HG02763 (cell line): Measurements from ENCODE around the gene DNAJB13.

ENCODE experiments used
- ATAC-seq: cut with Tn5 transposase; IDR thresholded peaks from one replicate; pipeline ENCODE4 v1.9.1; 2021; ENCODE audit warnings: mild to moderate bottlenecking, moderate library complexity; ENCODE audit not compliant: unreplicated experiment

The DNAJB13 gene

DNA sequence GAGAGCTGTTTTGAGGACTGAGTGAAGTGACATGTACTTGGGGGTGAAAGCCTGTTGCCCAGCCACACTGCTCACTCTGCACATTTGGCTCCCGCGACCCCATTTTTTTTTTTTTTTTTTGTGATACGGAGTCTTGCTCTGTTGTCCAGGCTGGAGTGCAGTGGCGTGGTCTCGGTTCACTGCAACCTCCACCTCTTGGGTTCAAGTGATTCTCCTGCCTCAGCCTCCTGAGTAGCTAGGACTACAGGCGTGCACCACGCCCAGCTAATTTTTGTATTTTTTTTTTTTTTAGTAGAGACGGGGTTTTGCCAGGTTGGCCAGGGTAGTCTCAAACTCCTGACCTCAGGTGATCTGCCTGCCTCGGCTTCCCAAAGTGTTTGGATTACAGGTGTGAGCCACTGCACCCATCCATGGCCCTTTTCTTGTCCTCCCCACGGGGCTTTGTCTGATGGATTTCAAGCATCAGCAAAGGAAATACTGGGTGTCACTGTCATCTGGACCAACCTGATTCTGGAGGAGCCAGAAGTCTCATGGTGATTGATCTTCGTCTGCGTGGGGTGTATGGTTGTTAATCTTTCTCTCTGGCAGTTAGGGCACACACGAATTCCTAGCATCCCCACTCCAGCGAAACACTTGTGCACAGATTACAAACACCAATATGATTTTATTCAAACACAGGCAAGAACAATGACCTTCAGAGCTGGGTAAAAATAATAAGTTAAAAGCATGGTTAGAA, 61.4 kb downstream of the DNAJB13 start:
- no peak for ATAC-seq

DNA sequence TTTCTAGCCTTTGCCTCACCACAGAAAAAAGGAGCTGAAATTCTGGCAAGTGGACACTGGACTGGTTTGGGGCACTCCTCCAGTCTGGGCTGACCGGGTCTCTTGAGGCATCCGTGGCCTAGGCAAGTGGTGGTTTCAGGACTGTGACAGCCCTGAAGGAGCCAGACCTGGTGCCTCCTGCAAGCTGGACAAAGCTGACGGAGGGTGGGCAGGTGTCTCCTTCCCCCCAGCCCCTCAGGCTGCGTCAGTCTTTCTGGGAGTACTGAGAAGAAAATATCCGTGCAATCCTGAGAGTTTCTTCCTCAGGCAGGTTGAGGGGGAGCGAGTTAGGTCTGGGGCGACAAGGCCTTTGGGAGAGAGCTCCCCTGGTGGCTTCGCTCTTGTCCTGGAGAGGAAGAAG, 62.3 kb downstream of the DNAJB13 start:
- ATAC-seq = no peak

DNA sequence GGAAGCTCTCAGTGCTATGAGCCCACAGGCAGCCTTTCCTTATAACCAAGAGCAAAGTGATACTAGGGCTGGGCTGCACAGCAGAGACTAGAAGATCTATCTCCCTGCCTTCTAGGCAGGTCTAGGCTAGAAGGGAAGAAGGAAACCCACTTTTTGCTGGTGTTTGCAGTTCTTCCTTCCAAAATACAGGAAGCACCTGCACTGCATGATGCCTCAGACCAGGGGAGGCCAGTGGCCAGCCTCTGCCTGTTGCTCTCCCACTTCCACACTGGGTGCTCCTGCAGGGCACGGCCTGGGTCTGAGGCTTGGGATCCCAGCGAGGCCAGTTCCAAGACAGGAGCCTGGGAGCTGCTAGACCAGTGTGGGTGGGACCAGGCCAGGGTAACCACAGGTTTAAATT, 64.1 kb downstream of the DNAJB13 start:
- no peak for ATAC-seq

DNA sequence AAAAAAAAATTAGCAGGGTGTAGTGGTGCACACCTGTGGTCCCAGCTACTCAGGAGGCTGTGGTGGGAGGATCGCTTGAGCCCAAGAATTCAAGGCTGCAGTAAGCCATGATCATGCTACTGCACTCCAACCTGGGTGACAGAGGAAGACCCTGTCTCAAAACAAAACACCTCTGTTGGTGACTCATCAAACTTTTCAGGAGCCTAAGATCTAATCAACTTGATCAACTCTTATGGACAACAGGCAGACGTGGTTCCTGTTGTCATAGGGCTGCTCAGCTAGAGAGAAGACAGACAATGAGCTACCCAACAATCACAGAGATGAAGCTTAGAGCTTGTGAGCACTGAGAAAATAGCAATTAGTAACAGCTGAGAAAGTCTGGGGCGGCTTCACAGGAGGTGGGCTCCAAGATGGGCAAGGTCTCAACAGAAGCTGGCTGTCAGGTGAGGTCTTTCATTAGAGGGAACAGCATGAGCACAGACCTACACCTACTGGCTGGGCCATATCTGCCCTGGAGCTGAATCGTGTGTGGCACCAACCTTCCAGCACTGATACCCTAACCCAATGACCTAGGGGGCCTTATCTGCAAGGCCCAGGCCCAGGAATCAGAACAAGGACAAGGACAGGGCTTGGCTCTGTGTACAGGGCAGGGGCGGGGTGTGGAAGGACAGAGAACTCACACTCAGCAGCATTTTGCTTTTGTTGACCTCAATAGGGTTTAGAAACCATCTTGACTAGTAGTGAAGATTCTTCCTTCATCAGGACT, 65.3 kb downstream of the DNAJB13 start:
- ATAC-seq = no peak

DNA sequence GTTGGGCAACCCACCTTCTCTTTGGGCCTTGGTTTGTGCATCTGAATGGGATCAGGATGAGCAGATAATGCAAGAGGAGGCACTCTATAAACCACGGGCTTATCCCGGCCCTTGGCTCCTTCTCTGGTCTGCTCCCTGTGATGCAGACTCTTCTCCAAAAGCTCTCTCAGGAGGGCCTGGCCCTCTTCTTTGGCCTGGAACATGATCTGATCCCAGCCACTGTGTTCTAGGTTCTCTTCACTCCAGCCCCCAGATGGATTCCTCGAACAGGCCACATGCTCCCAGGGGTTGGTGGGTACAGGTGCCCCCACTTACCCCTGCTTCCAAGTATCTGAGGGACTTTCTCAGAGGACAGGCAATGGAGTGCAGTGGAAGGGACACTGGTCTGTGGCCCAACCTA, 66.8 kb downstream of the DNAJB13 start:
- no peak for ATAC-seq

DNA sequence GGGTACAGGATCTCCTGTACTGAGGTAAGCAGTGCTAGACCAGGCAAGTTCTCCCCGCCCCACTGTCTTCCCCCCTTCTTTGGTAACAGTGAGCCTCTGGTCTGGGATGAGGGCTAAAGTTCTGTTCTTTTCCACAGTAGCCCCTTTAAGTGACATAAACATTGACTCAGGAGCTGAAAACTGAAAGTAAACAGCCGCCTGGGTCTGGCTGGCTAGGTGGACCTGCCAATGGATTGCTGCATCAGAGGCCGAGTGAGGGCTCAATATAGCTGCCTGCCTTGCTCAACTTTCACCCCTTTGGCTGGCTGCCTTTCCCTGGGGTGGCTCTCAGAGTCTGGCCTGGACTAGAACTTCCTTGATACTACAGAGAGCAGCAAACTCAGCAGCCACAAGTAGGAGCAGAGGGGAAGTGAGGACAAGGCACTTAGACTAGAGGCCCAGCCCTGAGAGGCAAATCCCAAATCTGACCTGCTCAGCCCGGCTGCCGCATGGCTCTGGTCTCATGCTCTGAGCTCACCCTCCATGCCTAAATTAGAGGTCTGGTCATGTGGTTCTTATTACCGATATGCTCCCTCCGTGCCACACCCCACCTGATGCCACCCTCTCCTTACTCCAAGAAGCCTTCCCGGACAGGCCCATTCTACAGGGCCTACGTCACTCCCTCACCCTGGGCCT, 67.6 kb downstream of the DNAJB13 start:
- no peak for ATAC-seq

DNA sequence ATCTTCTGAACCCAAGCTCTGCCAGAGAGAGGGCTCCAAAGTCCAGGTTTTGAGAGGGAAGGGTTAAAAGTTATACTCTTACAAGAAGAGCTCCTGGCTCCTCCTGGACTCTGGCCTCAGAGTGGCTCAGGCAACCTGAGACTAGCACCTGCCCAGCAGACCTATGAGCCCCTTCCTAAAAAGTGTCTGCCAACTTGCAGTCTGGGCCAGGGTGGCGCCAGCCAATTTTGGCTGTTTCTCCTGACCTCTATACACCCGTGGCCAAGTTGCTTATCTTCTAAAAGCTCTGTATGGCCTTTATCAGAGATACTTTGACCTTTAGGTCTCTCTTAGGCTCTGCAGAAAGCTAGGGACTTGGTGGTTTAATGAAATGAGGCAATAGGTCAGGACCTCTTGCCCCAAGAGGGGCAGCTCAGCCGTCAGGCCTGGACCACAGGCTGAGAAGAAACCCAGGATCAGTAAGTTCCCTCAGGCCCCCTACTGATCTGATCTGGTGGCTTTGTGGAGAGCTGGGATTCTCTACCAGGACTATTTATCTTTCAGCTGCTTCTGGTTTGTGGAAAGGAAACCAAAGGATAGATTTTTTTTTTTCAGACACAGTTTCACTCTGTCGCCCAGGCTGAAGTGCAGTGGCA, 68.4 kb downstream of the DNAJB13 start:
- ATAC-seq = no peak

DNA sequence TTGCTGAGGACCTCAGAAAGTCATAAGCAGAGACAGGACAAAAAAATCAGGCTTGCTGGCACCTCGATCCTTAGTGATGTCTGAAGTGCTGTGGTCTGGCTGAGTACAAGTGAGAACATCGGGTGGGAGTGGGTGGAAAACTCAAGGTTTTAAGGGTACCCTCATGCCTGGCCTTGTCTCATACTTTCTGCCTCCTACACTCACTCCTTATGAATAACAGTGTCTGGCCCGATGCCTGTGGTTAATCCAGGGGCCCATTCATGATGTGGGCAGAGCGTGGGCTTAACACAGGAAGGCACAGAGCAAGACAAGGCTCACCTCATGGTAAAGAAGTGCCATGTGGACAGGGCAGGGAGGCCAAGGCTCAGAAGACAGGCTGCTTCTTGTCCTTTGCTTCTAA, 69.0 kb downstream of the DNAJB13 start:
- ATAC-seq = no peak
